Measurements from ENCODE around the gene USP32.

GRCh38 chr17:60256174-60256573 is 135.8 kb downstream of the USP32 start:
- TF ChIP-seq CTCF (optimal IDR thresholded peaks at IDR 0.05 in 1 of 3, IDR thresholded peaks at IDR 0.05 in 1 of 3, conservative IDR thresholded peaks at IDR 0.05 in 1 of 3; ENCODE audit: extremely low read depth in 1 of 3, insufficient read depth in 2 of 3, low read length in 3 of 3) (no peak), EZH2 (IDR thresholded peaks at IDR 0.05; ENCODE audit: low read length) (no peak)
